Esophagus muscularis mucosa (tissue), 3 donors: ENCODE data around the gene MARVELD3.

Experiments used
- CTCF ChIP-seq, 3 experiments: fragments of 200-600 bp in 2 of 3; fragments of 450-650 bp in 1 of 3; sonication (generic) in 2 of 3; IDR thresholded peaks; one replicate each; pipeline ENCODE4 v1.5.1; 2017 to 2019; ENCODE audit warnings: antibody characterized with exemption in 3 of 3, mild to moderate bottlenecking in 2 of 3, moderate library complexity in 1 of 3
- POLR2AphosphoS5 ChIP-seq, 2 donors: sonication (generic); formaldehyde crosslinking; IDR thresholded peaks; one replicate each; pipeline ENCODE4 v1.6.1; 2017; ENCODE audit warnings: antibody characterized with exemption in 2 of 2

GRCh38 chr16:71631776-71632175 lies 5.8 kb downstream of the MARVELD3 start:
- TF ChIP-seq CTCF (IDR thresholded peaks at IDR 0.05) (no peak), POLR2AphosphoS5 (IDR thresholded peaks at IDR 0.05) (no peak)
